Embryonic facial prominence (tissue), 1 donor: Measurements from ENCODE around the gene PDLIM1.

Experiments used
- DNase-seq: peaks from one replicate; pipeline ENCODE4 v3.0.0-alpha.2; 2016; ENCODE audit errors: extremely low spot score

PDLIM1 gene

DNA sequence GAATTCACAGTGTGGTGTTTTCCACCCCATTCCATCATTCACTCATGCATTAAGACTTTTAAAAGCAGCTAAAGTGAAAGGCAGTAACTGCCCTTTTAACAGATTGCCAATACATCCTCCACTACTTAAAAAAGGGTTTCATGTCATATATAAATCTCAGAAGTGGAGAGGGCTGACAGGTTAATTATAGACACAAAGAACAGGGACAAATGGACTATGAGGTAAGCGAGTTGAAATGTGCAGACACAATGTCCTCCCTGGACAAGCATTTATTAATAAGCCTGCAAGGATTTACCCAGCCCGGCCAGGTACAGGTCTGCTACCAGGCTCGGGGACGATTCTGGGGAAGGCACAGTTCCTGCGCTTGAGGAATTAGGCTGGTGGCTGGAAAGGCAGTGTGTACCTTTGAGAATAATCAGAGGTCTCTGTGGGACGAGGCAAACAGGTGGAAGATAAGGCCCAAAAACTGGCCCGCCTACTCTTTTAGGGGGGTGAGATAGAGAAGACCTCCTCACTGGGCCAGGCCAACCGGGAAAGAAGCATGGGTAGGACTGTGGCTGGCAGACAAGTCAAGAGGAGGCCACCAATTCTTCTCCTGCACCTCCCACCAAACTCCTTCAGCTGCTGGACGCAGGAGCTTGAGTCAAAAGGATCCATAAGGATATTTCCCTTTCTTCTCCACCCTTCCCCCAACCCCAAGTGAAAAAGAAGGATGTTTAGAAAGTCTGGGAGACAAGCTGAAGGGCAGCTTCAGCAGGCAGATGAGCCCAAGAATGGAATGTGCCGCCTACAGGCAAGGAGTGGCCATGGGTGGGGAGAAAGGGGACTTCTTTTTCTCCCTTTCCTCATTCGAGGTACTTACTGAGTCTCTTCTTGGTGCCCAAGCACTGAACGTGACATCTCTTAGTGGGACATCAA, 1.5 kb downstream of the PDLIM1 start:
- no peak for DNase-seq

DNA sequence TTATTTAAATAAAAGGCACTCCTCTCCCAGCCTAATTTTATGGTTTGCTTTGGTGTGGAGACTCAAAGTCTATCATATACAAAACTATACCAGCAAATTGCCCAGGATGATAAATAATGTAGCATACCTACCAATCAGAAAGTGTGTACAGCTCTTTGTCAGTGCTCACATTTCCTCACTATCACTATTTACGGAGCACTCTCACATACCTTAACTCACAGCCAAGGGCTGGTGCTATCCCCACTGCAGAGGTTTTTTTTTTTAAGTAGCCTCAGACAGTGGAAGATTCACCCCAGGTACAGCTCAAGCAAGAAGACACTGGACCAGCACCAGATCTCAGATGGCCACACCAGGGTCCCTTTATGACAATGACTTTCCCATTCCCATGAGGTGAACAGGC, 2.5 kb downstream of the PDLIM1 start:
- DNase-seq = no peak

DNA sequence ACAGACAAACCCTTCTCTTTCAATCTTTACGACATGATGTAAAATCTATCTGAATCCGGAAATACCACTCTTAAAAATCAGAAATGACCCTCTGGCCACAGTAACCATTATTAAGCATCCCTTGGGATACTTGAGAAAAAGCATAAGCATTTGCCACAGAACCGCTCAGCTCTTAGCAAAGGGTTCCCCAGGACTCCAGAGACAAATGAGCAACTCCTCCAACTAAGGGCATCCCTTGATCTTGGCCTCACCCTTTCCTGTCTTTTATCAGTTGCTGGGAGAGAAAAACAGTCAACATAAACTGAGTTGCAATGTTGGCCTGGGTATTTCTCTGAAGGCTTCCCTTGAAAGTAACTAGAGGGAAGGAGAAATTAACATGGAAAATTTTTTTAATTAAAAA, 3.5 kb downstream of the PDLIM1 start:
- DNase-seq = no peak

DNA sequence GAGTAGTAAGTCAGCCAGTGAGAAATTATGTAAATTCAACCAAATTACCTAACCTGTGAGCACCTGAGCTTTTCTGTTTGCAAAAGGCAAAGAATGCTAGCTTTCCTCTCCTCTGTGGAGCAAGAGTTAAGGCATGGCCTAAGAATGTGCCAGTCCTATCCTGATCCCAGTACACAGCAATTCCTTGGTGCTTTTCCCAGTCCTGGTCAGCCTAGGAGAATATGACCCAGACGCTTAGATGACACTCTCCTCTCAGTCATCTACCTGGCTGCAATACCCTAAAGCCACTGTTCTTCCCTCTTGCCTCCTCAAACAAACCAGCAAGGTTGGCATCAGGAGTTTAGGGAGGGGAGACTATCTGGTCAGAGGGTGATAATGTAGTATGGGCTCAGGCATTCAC, 4.1 kb downstream of the PDLIM1 start:
- DNase-seq = no peak

DNA sequence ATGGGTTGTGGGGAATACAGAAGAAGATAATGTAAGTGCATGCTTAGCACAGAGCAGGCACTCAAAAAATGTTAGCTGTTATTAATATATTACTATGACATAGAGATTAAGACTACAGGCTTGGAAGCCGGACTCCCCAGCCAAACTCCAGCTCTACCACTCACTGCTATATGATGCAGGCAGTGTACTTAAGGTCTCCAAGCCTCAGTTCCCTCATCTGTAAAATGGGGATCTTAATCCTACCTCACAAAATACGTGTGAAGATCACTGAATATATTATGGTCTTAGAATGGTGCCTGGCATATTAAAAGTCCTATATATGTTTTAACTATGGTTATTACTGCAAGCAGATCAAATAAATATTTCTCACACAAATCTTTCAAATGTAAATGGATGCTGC, 5.2 kb downstream of the PDLIM1 start:
- DNase-seq = no peak

DNA sequence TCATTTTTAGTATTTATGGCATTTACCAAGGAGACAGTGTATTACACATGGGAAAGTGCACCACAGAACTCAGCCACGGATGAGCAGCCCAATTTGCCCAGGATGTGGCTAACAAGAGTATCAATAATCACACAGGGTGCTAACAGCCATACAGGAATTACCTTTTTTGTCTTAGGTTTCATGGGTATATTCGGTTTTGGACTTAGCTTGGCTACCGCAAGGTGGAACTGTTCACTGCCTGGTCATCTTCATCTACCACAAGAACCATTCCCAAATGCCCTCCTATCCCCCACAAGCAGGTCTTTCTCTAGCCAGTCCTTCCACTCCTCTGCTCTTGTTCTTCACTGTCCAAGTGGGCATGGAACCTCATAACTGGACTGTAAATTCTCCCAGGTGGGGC, 6.0 kb downstream of the PDLIM1 start:
- no peak for DNase-seq

DNA sequence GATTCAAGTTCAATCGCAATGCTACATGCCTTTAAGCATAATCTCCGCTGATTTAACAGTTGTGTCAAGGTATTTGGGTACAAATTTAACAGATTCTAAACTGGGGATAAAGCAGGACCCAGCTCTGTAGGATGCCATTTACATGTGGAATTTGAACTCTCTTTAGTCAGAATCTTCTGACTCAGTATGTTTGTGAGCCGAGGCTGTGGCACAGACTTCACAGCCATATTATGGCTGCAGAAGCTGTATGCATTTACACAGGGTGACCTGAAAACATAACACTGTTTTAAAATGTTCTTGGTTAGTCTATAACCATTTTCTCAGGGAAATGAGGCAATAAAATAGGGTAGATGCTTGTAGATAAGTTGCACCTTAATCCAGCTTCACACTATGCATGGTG, 8.7 kb downstream of the PDLIM1 start:
- no peak for DNase-seq

DNA sequence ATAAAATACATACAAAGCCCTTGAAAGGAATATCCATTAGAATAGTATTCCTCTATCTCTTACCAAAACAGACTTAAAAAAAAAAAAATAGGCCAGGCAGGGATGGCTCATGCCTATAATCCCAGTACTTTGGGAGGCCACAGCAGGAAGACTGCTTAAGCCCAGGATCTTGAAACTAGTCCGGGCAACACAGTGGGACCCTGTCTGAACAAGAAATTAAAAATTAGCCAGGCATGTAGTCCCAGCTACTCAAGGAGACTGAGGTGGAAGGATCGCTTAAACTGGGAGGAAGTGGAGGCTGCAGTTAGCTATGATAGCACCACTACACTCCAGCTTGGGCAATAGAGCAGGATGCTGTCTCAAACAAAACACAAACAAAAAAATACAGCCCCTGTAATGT, 9.6 kb downstream of the PDLIM1 start:
- no peak for DNase-seq

DNA sequence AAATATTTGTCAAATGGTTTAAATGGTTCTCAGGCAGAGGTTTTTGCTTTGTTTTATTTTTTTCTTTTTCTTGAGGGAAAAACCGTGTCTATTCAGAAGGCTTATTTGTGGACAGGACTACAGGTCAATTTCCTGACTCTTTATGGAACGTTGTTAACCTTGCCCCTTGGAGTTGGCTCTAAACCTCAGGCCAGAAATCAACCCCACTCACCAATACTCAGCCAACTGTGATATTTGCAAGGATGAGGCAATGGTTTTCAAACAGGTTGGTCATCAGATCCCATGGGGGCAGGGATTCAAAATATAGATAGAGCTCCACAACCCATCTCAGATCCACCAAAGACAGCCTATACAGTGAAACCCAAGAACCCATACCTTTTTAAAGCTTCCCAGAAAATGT, 10.2 kb downstream of the PDLIM1 start:
- DNase-seq = no peak

DNA sequence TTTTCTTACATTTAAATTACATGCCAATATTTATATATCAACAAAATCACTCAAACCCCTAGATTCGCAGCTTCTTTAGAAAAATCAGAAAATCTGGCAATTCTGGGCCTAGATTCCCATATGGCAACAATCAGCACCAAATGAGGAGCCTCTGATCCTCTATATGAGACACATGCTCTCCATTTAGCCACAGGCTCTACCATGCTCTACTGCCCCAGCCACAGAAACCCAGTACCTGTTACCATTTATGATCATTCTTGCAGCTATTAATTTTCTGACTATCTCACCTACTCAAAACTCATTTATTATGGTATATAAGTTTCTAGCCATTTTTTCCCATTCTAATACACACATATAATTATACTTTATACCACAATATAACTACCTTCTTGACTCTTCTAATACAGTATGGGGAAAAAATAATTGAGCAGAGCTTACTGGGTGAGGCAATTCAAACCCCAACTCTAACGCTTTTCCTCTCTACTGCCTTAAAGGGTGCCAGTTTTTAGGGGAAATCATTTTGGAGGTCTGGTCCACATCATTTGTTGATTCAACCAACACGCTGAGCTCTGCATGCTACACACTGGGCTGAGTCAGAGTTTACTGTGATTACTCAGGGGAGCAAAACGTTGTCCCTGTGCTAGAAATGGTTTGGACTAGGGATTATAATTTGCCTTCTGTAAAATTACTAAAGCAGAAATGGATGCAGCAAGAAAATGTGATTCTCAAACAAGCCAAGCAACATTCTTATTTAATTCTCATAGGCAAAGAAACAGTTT, 11.6 kb downstream of the PDLIM1 start:
- no peak for DNase-seq

DNA sequence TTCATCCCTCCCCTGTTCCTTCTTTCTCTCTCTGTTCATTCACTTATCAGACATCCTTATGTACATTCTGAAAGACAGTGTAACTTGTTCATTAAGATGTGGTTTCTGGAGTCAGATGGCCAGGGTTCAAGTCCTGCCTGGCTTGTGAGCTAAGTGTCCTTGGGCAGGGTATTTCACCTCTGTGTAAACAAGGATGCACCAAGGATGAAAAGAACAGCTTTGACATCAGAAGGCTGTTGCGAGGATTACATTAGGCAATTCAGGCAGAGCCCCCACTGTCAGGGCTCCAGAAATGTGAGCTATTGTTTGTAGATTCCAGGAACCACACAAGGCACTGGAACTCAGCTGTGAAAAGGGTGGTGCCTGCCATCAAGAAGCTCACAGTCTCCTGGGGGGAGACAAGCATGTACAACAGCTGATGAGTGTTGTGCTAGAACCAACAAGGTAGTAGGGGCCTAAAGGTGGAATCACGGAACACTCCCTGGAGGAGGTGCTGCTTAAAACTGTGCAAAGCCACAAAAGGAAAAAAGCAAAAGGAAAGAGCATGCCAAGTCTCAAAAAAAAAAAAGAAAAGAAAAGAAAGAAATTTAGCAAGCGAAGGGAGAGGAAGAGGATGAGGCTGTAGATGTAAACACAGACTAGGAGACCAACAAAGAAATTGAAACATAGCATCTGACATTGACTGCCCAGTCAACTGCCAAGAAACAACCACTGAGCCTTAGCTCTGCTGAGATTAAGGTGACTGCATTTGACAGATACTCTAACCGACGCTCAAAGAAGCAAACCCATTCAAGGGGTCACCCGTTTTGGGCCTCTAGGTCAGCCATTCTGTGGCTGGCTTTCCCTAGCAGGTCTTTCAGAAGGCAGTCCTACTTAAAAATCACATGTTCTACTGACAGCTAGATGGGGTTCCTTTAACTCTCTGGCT, 12.5 kb downstream of the PDLIM1 start:
- no peak for DNase-seq

DNA sequence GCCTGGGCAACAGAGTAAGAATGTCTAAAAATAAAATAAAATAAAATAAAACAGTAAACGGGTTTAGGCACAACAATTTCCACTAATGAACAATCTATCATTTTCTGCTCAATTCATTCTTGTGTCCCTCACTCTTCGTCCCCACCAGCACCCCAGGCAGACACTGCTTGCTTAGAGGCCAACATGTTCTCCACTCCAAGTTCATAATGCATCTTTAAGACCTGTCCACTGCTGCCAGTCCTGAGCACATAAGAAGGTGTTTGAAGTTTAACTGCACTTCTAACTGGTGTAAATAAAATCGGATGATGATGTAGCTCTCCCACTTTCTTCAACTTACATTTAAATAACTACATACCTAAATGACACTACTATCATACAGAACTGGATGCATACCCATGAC, 13.2 kb downstream of the PDLIM1 start:
- no peak for DNase-seq

DNA sequence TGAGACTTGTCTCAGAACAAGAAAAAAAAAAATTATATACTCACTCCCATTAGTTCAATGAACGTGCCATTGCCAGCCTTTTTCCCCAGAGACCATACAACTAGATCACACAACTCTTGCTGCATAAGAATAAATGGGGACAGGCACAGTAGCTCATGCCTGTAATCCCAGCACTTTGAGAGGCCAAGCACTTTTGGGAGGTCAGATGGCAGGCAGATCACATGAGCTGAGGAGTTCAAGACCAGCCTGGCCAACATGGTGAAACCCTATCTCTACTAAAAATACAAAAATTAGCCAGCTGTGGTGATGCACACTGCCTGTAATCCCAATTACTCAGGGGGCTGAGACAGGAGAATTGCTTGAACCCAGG, 13.6 kb downstream of the PDLIM1 start:
- no peak for DNase-seq

DNA sequence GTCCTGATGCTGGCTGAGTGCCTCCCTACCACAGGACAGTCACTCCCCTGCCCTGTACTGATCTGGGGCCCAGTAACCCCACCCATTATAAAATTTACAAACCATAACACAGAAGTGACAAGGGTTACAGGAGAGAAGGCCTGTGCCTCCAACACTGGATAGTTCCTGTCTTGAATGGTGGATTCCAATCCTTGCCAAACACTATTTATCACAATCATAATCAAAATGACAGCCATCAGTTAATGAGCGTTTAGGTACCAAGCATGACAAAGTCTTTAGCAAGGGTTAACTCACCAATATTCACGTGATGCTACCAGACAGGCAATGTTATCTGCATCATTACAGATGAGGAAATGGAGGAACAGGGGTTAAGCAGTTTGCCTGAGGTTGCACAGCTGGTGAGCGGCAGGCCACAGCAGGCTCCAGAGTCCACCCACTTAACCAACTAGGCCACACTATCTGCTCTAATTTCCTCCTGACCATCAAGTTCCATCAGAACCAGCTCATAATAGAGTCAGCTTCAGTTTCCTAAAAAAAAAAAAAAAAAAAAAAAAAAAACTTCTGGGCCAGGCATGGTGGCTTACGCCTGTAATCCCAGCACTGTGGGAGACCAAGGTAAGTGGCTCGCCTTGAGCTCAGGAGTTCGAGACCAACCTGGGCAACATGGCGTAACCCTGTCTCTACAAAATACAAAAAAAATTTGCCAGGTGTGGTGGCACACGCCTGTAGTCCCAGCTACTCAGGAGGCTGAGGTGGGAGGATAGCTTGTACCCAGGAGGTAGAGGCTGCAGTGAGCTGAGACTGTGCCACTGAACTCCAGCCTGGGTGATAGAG, 14.2 kb downstream of the PDLIM1 start:
- no peak for DNase-seq

DNA sequence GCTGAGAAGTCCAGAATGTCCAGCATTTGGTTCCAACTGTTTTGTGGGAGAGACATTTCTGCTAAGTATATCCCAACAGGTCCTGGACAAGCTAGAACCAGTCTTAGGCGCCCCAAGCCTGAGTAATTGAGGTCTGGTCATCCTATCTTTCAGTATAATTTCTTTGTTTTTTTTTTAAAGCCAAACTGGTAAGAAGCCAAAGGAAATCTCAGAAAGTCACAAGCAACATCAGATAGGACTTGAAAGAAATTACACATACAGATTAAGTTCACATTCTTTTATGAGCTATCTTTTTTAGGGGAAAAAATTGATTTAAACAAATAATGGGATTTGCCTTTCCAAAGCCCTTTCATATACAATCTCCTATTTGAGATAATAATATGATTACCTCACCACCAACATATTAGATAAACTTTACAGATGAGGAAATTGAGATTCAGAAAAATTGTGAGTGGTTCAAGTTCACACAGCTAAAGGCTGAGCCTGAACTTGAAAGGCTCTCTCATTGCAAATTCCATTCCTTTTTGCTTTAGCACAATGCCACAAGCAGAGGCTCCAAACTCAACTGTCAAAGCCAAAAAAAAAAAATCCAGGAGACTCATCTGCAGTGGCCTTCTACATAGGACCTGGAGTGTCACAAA, 15.0 kb downstream of the PDLIM1 start:
- no peak for DNase-seq

DNA sequence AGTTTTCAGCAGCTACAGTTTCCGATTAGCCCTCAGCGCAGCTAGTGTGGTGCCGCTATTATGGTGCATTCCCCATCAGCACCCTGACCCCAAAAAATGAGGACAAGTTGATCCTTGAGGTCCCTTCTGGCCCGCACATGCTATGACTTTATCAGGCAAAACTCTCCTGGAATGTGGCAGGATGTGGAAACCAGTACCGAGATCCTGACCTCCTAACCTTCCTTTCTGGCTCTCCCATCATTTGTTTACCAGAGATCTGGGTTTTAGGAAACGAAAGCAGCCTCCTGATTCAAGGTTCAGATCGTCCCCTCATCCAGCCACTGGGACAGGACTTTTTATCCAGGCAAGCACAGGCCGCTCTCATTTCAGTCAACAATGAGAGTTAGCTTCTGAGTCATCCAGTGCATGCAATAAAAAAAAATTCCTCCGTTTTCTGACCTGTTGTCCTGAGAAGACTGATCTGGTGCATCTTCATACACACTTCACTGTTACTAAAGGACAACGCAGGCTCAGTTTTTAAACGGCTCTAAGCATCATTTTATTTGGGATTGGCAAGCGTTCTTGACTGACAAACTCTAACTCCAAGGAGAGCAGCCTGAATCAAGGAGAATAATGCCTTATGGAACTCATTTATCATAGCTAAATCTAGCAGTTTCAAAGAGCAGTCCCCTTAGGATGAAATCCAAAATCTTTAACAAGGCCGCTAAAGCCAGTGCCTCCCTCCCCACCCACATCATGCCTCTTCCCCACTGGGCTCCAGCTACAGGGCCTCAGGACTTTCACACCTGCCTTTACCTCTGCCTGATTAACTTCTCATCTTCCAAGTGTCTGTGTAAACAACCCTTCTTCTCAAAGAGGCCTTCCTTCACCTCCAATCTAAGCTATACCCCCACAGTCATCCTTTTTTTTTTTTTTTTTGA, 17.1 kb downstream of the PDLIM1 start:
- no peak for DNase-seq

DNA sequence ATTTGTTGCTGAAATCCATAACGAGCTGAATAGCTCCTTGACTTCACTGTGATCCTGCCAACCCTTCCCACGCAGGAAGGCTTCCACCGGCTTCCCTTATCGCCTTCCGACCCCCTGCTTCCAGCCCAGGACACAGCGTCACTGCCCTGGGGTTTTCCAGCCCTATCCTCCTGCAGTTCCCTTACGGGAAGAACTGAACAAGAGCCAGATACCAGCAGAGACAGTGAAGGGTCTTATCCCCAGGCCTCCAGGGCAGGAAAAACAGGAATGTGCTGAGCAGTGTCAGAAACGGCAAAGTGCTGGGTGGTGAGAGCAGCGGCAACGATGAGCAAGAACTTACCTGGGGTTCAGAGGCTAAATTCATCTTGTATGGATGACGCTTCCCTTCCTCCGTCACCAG, 22.4 kb downstream of the PDLIM1 start:
- DNase-seq = no peak

DNA sequence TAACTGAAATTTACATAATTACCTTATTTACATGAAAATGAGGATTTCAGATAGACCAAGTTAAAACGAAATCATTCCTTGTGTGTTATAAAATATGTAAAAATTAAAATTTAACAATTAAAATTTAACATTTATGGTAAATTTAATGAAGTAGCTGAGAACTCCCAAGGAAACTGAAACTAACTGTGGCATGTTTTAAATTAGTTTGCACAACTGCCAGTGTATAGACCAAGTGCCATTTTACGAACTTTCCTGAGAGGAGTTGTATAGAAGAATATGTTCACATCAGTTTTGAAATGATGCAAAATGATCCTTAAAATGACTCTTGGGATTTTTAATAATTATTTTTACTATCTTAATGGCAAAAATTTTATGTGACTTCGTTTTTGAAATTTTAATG, 23.6 kb downstream of the PDLIM1 start:
- DNase-seq = no peak

DNA sequence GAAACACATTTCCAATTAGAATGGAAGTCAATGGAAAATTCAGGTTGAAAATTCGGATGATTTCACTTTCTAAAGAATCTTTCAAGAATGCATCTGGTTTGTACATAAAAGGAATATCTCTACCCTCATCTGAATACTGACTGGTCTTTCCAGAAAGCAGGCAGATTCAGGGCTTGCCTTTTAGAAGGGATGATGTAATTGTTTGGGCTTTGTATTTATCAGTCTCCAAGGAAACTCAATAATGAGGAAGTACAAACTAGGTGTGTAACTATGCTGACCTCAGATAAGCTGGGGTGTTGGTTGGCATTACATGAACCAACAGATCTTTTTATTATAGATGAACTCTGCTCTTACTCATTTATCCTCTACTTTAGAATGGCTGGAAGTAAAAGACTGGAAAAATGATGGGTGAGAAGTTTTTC, 24.1 kb downstream of the PDLIM1 start:
- DNase-seq = peak; percentile 39

DNA sequence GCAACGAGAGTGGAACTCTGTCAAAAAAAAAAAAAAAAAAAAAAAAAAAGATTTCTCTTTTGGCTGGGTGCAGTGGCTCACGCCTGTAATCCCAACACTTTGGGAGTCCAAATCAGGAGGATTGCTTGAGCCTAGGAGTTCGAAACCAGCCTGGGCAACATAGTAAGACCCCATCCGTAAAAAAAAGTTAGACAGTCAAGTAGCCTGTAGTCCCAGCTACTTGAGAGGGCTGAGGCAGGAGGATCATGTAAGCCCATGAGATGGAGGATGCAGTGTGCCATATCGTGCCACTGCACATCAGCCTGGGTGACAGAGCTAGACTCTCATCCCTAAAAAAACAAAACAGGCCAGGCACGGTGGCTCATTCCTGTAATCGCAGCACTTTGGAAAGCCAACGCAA, 25.2 kb downstream of the PDLIM1 start:
- DNase-seq = no peak
